ENCODE data around the gene TMEM138.

DNA sequence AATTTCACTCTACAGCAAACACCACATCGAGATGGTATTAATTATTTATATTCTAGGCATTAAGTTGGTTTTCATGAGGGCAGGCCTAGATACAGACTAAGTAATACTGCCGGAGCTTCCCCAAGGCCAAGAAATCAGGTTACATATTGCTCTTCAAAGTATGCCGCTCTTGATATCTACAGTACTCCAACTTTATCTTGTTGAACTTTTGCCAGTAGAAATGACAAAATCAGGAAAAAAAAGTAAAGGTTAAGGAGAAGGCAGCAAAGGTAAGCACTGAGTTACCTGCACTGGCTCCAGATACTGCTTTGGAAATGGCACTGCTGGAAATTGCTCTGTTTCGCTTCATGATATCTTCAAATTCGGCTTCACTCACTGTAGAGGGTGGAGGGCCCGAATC, 53.2 kb downstream of the TMEM138 start:
- TF ChIP-seq POLR2A (IDR thresholded peaks at IDR 0.05) (no peak), POLR2AphosphoS5 (IDR thresholded peaks at IDR 0.05; ENCODE audit: insufficient read depth in 1 of 2, low read depth in 1 of 2) (no peak)
- TF ChIP-seq, protein P1, sequence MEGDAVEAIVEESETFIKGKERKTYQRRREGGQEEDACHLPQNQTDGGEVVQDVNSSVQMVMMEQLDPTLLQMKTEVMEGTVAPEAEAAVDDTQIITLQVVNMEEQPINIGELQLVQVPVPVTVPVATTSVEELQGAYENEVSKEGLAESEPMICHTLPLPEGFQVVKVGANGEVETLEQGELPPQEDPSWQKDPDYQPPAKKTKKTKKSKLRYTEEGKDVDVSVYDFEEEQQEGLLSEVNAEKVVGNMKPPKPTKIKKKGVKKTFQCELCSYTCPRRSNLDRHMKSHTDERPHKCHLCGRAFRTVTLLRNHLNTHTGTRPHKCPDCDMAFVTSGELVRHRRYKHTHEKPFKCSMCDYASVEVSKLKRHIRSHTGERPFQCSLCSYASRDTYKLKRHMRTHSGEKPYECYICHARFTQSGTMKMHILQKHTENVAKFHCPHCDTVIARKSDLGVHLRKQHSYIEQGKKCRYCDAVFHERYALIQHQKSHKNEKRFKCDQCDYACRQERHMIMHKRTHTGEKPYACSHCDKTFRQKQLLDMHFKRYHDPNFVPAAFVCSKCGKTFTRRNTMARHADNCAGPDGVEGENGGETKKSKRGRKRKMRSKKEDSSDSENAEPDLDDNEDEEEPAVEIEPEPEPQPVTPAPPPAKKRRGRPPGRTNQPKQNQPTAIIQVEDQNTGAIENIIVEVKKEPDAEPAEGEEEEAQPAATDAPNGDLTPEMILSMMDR (IDR thresholded peaks at IDR 0.05) = no peak

Measured in vagina (tissue), 2 donors.